DOHH2 (cell line): Measurements from ENCODE around the gene FOXO4.

Experiments
- H3F3A ChIP-seq: fragments of 200-600 bp; sonication (generic), shearing (Covaris generic); 2 replicates; pipeline ENCODE4 v1.6.0; 2016; ENCODE audit warnings: antibody characterized with exemption, mild to moderate bottlenecking; ENCODE audit not compliant: control insufficient read depth, insufficient read depth
- H3K27ac ChIP-seq: fragments of 200-600 bp; sonication (generic); 2 replicates; pipeline ENCODE4 v1.5.1; 2014; ENCODE audit warnings: low read depth, mild to moderate bottlenecking, low read length, moderate library complexity
- H3K27me3 ChIP-seq: fragments of 200-600 bp; sonication (generic); 2 replicates; pipeline ENCODE4 v1.6.1; 2014; ENCODE audit warnings: mild to moderate bottlenecking, low read length, mixed read lengths; ENCODE audit not compliant: control insufficient read depth
- H3K36me3 ChIP-seq: fragments of 200-600 bp; sonication (generic); 2 replicates; pipeline ENCODE4 v1.6.1; 2014; ENCODE audit warnings: mild to moderate bottlenecking, low read length, moderate library complexity, mixed read lengths; ENCODE audit not compliant: control insufficient read depth
- H3K4me1 ChIP-seq: fragments of 200-600 bp; sonication (generic); 2 replicates; pipeline ENCODE4 v1.6.1; 2014; ENCODE audit warnings: mild to moderate bottlenecking, low read length, mixed read lengths; ENCODE audit not compliant: control insufficient read depth
- H3K4me2 ChIP-seq: fragments of 200-600 bp; sonication (generic); 2 replicates; pipeline ENCODE4 v1.6.0; 2014; ENCODE audit warnings: mild to moderate bottlenecking, low read length, moderate library complexity
- H3K4me3 ChIP-seq: fragments of 200-600 bp; sonication (generic); 2 replicates; pipeline ENCODE4 v1.5.1; 2014; ENCODE audit warnings: mild to moderate bottlenecking, low read length, mixed read lengths
- H3K79me2 ChIP-seq: fragments of 200-600 bp; sonication (generic); 2 replicates; pipeline ENCODE4 v1.6.1; 2014; ENCODE audit warnings: mild to moderate bottlenecking, low read length, mixed read lengths; ENCODE audit not compliant: control insufficient read depth
- H3K9me2 ChIP-seq: fragments of 200-600 bp; sonication (generic); replicated peaks from 2 replicates; pipeline ENCODE4 v1.6.1; 2014; ENCODE audit warnings: mild to moderate bottlenecking, low read length, mixed read lengths; ENCODE audit not compliant: control insufficient read depth
- H3K9me3 ChIP-seq: fragments of 200-600 bp; sonication (generic); 2 replicates; pipeline ENCODE4 v1.6.1; 2014; ENCODE audit warnings: antibody characterized with exemption, low read length, mixed read lengths; ENCODE audit not compliant: control insufficient read depth, insufficient read depth
- H4K20me1 ChIP-seq: fragments of 200-600 bp; sonication (generic); 2 replicates; pipeline ENCODE4 v1.6.0; 2014; ENCODE audit warnings: low read depth, mild to moderate bottlenecking, antibody characterized with exemption, low read length, moderate library complexity; ENCODE audit not compliant: control insufficient read depth, insufficient read depth
- CTCF ChIP-seq: fragments of 200-600 bp; sonication (generic); IDR thresholded peaks from one replicate; pipeline ENCODE4 v1.5.1; 2014; ENCODE audit warnings: antibody characterized with exemption, mild to moderate bottlenecking, low read depth, low read length; ENCODE audit not compliant: poor library complexity, severe bottlenecking
- EZH2phosphoT487 ChIP-seq: fragments of 200-600 bp; sonication (generic); IDR thresholded peaks from 2 replicates; pipeline ENCODE4 v1.6.1; 2017; ENCODE audit warnings: borderline replicate concordance, mild to moderate bottlenecking, antibody characterized with exemption, low read length, moderate library complexity, mixed read lengths

Gene FOXO4

GRCh38 chrX:71111921-71112431, 16.3 kb downstream of the FOXO4 start:
- TF ChIP-seq EZH2phosphoT487 (no peak), CTCF (no peak)
- H3K79me2 ChIP-seq: no peaks in the 10 kb centered on the region
- H3K4me1 ChIP-seq: peaks cover 24% of the 10 kb centered on the region
- H3K9me3 ChIP-seq: no peaks in the 10 kb centered on the region
- peak overlapping the region; percentile 67 for H3K4me2 ChIP-seq
- no peaks in the 10 kb centered on the region for H3K36me3 ChIP-seq
- no peaks in the 10 kb centered on the region for H4K20me1 ChIP-seq
- peak overlapping the region; percentile 42 for H3K27ac ChIP-seq
- H3F3A ChIP-seq: no peaks in the 10 kb centered on the region
- peak overlapping the region; percentile 65 for H3K4me3 ChIP-seq
- no peaks in the 10 kb centered on the region for H3K9me2 ChIP-seq
- H3K27me3 ChIP-seq: no peaks in the 10 kb centered on the region

GRCh38 chrX:71117358-71117757, 21.7 kb downstream of the FOXO4 start:
- TF ChIP-seq EZH2phosphoT487 (no peak), CTCF (no peak)
- H3K79me2 ChIP-seq: no peaks in the 10 kb centered on the region
- no peaks in the 10 kb centered on the region for H3K9me2 ChIP-seq
- H3K27me3 ChIP-seq: no peaks in the 10 kb centered on the region
- H3K4me2 ChIP-seq: peak overlapping the region; percentile 77
- peaks cover 17% of the 10 kb centered on the region for H3K4me1 ChIP-seq
- no peaks in the 10 kb centered on the region for H4K20me1 ChIP-seq
- no peaks in the 10 kb centered on the region for H3F3A ChIP-seq
- H3K36me3 ChIP-seq: peaks cover 20% of the 10 kb centered on the region
- no peaks in the 10 kb centered on the region for H3K9me3 ChIP-seq
- H3K4me3 ChIP-seq: peak overlapping the region; percentile 81
- H3K27ac ChIP-seq: no peak overlapping the region

- Histone ChIP-seq H3K79me2 (no peaks in the 10 kb centered on the region), H3K27ac (peak within 1 kb of the TSS; percentile 44), H4K20me1 (no peaks in the 10 kb centered on the region), H3K27me3 (no peaks in the 10 kb centered on the region), H3K4me1 (peaks cover 11% of the 10 kb centered on the region), H3K4me2 (peak within 1 kb of the TSS; percentile 77), H3K9me2 (no peaks in the 10 kb centered on the region), H3K9me3 (no peaks in the 10 kb centered on the region), H3K36me3 (peaks cover 23% of the 10 kb centered on the region), H3F3A (no peaks in the 10 kb centered on the region), H3K4me3 (peak within 1 kb of the TSS; percentile 81)
- TF ChIP-seq CTCF (no peak), EZH2phosphoT487 (no peak)
Observed at GRCh38 chrX:71118032-71118984, 22.7 kb downstream of the FOXO4 start, which contains the start of gene MED12. Gene MED12 (plus strand): TSS chrX:71118596. CDS start chrX:71118755, 159 bp downstream.
